GM23338 (cell line): ENCODE measurements around the gene ELOVL6. TPM values are rescaled to one million over a fixed set of nuclear protein-coding genes. Genes with fewer than 3 reads are reported as not detected.
A peak's percentile ranks its signal among the peaks of the same experiment; 100 is the strongest.

Experiments used
- ATAC-seq: fragments of 200-7000 bp; cut with Tn5 transposase; 3 replicates; pipeline ENCODE4 v1.9.1; 2020
- DNase-seq: peaks from one replicate; pipeline ENCODE4 v3.0.0-alpha.2; 2015; ENCODE audit warnings: low spot score
- H2AFZ ChIP-seq: fragments of 200-600 bp; sonication (generic); 2 replicates; pipeline ENCODE4 v1.8.0; 2016; ENCODE audit warnings: antibody characterized with exemption, mild to moderate bottlenecking, moderate library complexity
- H3F3A ChIP-seq: fragments of 200-600 bp; sonication (generic); replicated peaks from 2 replicates; pipeline ENCODE4 v1.8.0; 2017; ENCODE audit warnings: antibody characterized with exemption, mixed run types, low read depth
- H3K27ac ChIP-seq: fragments of 200-600 bp; sonication (generic); 2 replicates; pipeline ENCODE4 v1.6.1; 2016; ENCODE audit warnings: low read depth
- H3K27me3 ChIP-seq: fragments of 200-600 bp; sonication (generic); 2 replicates; pipeline ENCODE4 v1.8.0; 2016; ENCODE audit warnings: mild to moderate bottlenecking, mixed run types, moderate library complexity; ENCODE audit not compliant: insufficient read depth
- H3K36me3 ChIP-seq: fragments of 200-600 bp; sonication (generic); 2 replicates; pipeline ENCODE4 v1.8.0; 2016; ENCODE audit warnings: mild to moderate bottlenecking; ENCODE audit not compliant: insufficient read depth
- H3K4me1 ChIP-seq: fragments of 200-600 bp; sonication (generic); 2 replicates; pipeline ENCODE4 v1.8.0; 2016; ENCODE audit warnings: mild to moderate bottlenecking, moderate library complexity; ENCODE audit not compliant: insufficient read depth
- H3K4me2 ChIP-seq: fragments of 200-600 bp; sonication (generic); 2 replicates; pipeline ENCODE4 v1.7.1; 2017; ENCODE audit warnings: mixed run types
- H3K4me3 ChIP-seq: fragments of 200-600 bp; sonication (generic); 2 replicates; pipeline ENCODE4 v1.6.1; 2016; ENCODE audit warnings: mixed run types
- H3K79me2 ChIP-seq: fragments of 200-600 bp; sonication (generic); replicated peaks from 2 replicates; pipeline ENCODE4 v1.8.0; 2017; ENCODE audit warnings: mild to moderate bottlenecking; ENCODE audit not compliant: insufficient read depth
- H3K9me2 ChIP-seq: fragments of 200-600 bp; sonication (generic); 2 replicates; pipeline ENCODE4 v1.8.0; 2017; ENCODE audit not compliant: insufficient read depth
- H4K20me1 ChIP-seq: fragments of 200-600 bp; sonication (generic); replicated peaks from 2 replicates; pipeline ENCODE4 v1.8.0; 2017; ENCODE audit warnings: mild to moderate bottlenecking; ENCODE audit not compliant: insufficient read depth
- H3K27ac Mint-ChIP-seq: 2 replicates; pipeline ENCODE4 v1.8.0; 2020; ENCODE audit warnings: inconsistent platforms, mild to moderate bottlenecking, moderate library complexity, mixed read lengths
- H3K27me3 Mint-ChIP-seq: 3 replicates; pipeline ENCODE4 v1.8.0; 2022; ENCODE audit warnings: low read depth, mild to moderate bottlenecking, moderate library complexity, mixed read lengths, inconsistent platforms; ENCODE audit not compliant: insufficient read depth, poor library complexity
- H3K36me3 Mint-ChIP-seq: 3 replicates; pipeline ENCODE4 v1.8.0; 2021; ENCODE audit warnings: low read depth, mild to moderate bottlenecking, inconsistent platforms, moderate library complexity, mixed read lengths
- H3K4me1 Mint-ChIP-seq: 3 replicates; pipeline ENCODE4 v1.8.0; 2020; ENCODE audit warnings: mild to moderate bottlenecking, inconsistent platforms, mixed read lengths
- H3K4me3 Mint-ChIP-seq: 3 replicates; pipeline ENCODE4 v1.8.0; 2021; ENCODE audit warnings: moderate library complexity, mild to moderate bottlenecking, inconsistent platforms, mixed read lengths
- H3K9me3 Mint-ChIP-seq: 3 replicates; pipeline ENCODE4 v1.8.0; 2020; ENCODE audit warnings: moderate library complexity, mild to moderate bottlenecking, inconsistent platforms, mixed read lengths
- CTCF ChIP-seq, 2 experiments: fragments of 200-600 bp in 1 of 2; sonication (generic) in 1 of 2; conservative IDR thresholded peaks; 2 replicates each; pipeline versions ENCODE4 v1.5.1 to v1.6.1; 2016 to 2017; ENCODE audit warnings: antibody characterized with exemption in 2 of 2, low read depth in 2 of 2, mild to moderate bottlenecking in 2 of 2, moderate library complexity in 1 of 2
- ZNF462 ChIP-seq: fragments of 250-450 bp; sonication (Bioruptor Pico); IDR thresholded peaks from 2 replicates; pipeline ENCODE4 v1.5.0; 2020; ENCODE audit warnings: mild to moderate bottlenecking, moderate library complexity
- polyA plus RNA-seq: library from polyadenylated mRNA; unstranded; fragments of >200 nt; fragmentation: Nextera tagmentation; extraction: Ambion mirVana; gene quantifications from 2 replicates; pipeline ENCODE4 v1.2.1, GENCODE V29; 2016
- total RNA-seq: library from RNA; depleted of rRNA; stranded (reverse); fragments of >200 nt; shearing (Covaris generic); gene quantifications from 2 replicates; pipeline ENCODE4 v1.2.3, GENCODE V29; 2014

ELOVL6 gene
- total and polyA plus RNA-seq, 2 experiments from 2014 or later = 82.7 to 89.5 TPM

- peaks cover 23% of the 10 kb centered on the region for H3K36me3 Mint-ChIP-seq
- ATAC-seq = peak; percentile 65
- no peaks in the 10 kb centered on the region for H3K9me2 ChIP-seq
- H4K20me1 ChIP-seq = 0 out of 2 replicates have a peak, but pooled peaks cover 15% of the 10 kb centered on the region
- no peak overlapping the region for H3K4me2 ChIP-seq
- no peaks in the 10 kb centered on the region for H3K79me2 ChIP-seq
- peak; percentile 69 for DNase-seq
- no peak overlapping the region for H3K4me3 Mint-ChIP-seq
- H3K27me3 ChIP-seq = no peaks in the 10 kb centered on the region
- H3F3A ChIP-seq = no peaks in the 10 kb centered on the region
- H3K27ac ChIP-seq = 0 out of 2 replicates have a peak overlapping the region, but pooled peaks have one; percentile 74
- no peak overlapping the region for H2AFZ ChIP-seq
- H3K27ac Mint-ChIP-seq = no peak overlapping the region; the same call in 1 of the 2 replicates
- H3K36me3 ChIP-seq = peaks cover 18% of the 10 kb centered on the region
- H3K4me1 ChIP-seq = no peaks in the 10 kb centered on the region
- peaks cover 3% of the 10 kb centered on the region for H3K27me3 Mint-ChIP-seq
- no peaks in the 10 kb centered on the region for H3K9me3 Mint-ChIP-seq
- H3K4me1 Mint-ChIP-seq = no peaks in the 10 kb centered on the region; the same call in 2 of the 3 replicates
- H3K4me3 ChIP-seq = no peak overlapping the region
- TF ChIP-seq ZNF462 (CRISPR knock-in tag) = no peak
- peak; percentile 75 to 85 for TF ChIP-seq CTCF (conservative IDR thresholded peaks at IDR 0.05; ENCODE audit: low read depth in 2 of 2)
These were observed 148.2 kb downstream of the ELOVL6 start for GRCh38 chr4:110049951-110050925.
